ENCODE measurements around the gene MTX3.

MTX3 gene

DNA sequence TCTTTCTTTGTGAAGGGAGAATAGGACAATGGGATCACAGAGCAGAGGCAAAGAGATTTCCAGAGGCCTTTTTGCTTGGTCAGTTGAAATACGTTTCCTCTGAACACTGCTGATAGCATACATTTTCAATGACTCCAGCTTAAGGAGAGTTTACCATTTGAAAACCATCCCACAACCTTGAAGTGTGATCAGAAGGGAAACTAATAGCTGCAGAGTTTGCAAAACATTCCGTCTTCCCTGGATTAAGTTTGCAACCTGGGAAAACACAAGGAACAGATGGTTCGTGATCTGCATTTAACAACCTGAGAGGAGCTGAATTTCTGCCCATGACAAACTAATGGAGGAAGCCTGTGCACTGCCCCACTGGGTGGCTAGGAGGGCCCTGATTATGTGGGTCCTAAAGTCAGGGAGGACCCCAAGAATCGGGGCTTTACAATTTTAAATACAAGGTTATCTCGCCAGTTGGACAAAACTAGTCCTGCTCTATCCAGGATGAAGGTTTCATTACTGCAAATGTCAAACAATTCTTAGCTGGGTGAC lies 35.6 kb downstream of the MTX3 start:
- Histone ChIP-seq H3K4me3 (replicated peaks; ENCODE audit: low read depth, low read length) (no peak overlapping the region), H3K27me3 (replicated peaks; ENCODE audit: control insufficient read depth, insufficient read depth, low read length) (no peaks in the 10 kb centered on the region; the same call in none of the 2 replicates), H3K36me3 (ENCODE audit: control insufficient read depth, insufficient read depth, low read length) (no peaks in the 10 kb centered on the region)
- TF ChIP-seq, protein P1, sequence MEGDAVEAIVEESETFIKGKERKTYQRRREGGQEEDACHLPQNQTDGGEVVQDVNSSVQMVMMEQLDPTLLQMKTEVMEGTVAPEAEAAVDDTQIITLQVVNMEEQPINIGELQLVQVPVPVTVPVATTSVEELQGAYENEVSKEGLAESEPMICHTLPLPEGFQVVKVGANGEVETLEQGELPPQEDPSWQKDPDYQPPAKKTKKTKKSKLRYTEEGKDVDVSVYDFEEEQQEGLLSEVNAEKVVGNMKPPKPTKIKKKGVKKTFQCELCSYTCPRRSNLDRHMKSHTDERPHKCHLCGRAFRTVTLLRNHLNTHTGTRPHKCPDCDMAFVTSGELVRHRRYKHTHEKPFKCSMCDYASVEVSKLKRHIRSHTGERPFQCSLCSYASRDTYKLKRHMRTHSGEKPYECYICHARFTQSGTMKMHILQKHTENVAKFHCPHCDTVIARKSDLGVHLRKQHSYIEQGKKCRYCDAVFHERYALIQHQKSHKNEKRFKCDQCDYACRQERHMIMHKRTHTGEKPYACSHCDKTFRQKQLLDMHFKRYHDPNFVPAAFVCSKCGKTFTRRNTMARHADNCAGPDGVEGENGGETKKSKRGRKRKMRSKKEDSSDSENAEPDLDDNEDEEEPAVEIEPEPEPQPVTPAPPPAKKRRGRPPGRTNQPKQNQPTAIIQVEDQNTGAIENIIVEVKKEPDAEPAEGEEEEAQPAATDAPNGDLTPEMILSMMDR (IDR thresholded peaks at IDR 0.05; ENCODE audit: insufficient read depth, low read length, poor library complexity, severe bottlenecking): no peak
- DNase-seq (ENCODE audit: extremely low read depth, insufficient read length): no peak

DNA sequence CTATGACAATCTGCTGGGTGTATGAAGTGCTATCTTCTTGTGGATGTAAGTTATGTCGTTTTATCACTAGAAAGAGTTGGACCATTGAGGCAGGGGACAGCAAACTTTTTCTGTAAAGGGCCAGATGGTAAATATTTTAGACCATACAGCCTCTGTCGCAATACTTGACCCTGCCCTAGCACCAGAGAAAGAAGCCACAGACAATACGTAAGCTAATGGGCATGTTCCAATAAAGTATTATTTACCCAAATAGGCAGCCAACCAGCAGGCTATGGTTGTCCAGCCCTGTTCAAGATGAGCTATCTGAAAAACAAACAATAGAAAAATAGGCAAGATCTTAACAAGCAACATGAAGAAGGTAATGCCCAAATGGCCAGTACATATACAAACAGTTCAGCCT lies 36.4 kb downstream of the MTX3 start:
- TF ChIP-seq, protein P1 (IDR thresholded peaks at IDR 0.05; ENCODE audit: insufficient read depth, low read length, poor library complexity, severe bottlenecking): no peak
- DNase-seq (ENCODE audit: extremely low read depth, insufficient read length): no peak
- H3K27me3 ChIP-seq (replicated peaks; ENCODE audit: control insufficient read depth, insufficient read depth, low read length): no peaks in the 10 kb centered on the region; the same call in none of the 2 replicates
- H3K4me3 ChIP-seq (replicated peaks; ENCODE audit: low read depth, low read length): no peak overlapping the region
- no peaks in the 10 kb centered on the region for H3K36me3 ChIP-seq (ENCODE audit: control insufficient read depth, insufficient read depth, low read length)

DNA sequence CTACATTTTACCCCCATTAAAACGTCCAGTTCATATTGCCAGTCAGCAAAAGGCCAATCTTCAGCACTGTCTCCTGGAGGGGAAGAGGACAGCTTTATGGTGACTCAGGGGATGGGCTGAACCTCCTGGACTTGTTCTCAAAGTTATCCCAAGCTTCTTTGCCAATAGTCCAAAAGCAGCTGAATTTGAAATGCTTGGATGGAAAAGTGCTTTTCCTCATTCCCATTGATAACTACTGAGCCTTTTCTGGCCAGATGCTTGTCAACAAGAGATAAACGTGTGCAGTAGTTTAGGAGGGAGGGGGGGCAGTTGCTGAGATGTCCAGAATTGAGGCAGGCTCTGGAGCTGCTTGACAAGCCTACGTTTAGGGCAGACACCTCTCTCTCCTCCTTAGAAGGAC lies 43.5 kb downstream of the MTX3 start:
- no peak overlapping the region for H3K4me3 ChIP-seq (replicated peaks; ENCODE audit: low read depth, low read length)
- no peaks in the 10 kb centered on the region for H3K27me3 ChIP-seq (replicated peaks; ENCODE audit: control insufficient read depth, insufficient read depth, low read length)
- TF ChIP-seq, protein P1 (IDR thresholded peaks at IDR 0.05; ENCODE audit: insufficient read depth, low read length, poor library complexity, severe bottlenecking): no peak
- DNase-seq (ENCODE audit: extremely low read depth, insufficient read length): no peak
- H3K36me3 ChIP-seq (ENCODE audit: control insufficient read depth, insufficient read depth, low read length): no peaks in the 10 kb centered on the region

DNA sequence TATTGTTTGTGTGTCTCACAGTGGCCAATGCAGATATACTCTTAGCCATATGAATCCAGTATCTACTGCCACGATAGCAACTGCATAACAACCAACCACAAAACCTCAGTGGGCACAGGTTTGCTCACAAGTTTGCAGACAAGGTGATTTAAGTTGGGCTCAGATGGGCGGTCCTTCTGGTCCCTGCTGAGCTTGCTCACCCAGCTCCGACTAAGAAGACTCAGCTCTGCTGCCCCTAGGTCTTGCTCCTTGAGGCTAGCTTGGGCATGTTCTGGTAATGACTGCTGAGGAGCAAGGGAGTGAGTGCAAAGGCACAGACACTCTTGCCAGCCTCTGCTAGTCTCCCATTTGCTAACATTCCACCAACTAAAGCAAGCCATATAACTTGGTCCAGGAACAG lies 52.6 kb downstream of the MTX3 start:
- TF ChIP-seq, protein P1 (IDR thresholded peaks at IDR 0.05; ENCODE audit: insufficient read depth, low read length, poor library complexity, severe bottlenecking): no peak
- Histone ChIP-seq H3K27me3 (replicated peaks; ENCODE audit: control insufficient read depth, insufficient read depth, low read length) (no peaks in the 10 kb centered on the region), H3K4me3 (replicated peaks; ENCODE audit: low read depth, low read length) (no peak overlapping the region), H3K36me3 (ENCODE audit: control insufficient read depth, insufficient read depth, low read length) (no peaks in the 10 kb centered on the region)
- DNase-seq (ENCODE audit: extremely low read depth, insufficient read length): no peak

DNA sequence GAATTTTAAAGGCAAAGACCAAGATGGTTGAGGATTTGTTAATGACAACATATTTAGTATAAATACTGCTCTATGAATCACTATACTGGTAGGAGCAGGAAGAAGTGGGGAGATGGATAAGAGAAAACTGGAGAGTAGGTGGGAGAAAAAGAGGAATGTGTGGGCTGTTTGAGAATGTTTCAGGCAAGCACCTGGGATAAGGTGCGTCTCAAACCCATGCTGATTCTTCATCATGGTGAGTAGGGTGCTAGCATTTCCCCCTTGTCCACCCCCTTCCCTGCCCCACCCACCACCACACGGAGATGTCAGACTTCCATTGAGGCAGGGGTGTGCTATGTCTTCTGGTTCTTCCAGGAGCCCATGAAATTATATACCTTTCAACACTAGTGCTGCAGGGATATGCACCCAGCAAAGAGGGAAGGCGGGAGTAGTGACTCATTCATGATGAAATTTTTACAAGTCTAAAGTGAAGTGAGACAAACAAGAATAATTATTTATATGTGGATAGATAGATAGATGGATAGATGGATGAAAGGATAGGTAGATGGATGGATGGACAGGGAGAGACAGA lies 54.3 kb downstream of the MTX3 start:
- no peaks in the 10 kb centered on the region for H3K27me3 ChIP-seq (replicated peaks; ENCODE audit: control insufficient read depth, insufficient read depth, low read length)
- TF ChIP-seq, protein P1 (IDR thresholded peaks at IDR 0.05; ENCODE audit: insufficient read depth, low read length, poor library complexity, severe bottlenecking): no peak
- H3K4me3 ChIP-seq (replicated peaks; ENCODE audit: low read depth, low read length): no peak overlapping the region
- no peak for DNase-seq (ENCODE audit: extremely low read depth, insufficient read length)
- no peaks in the 10 kb centered on the region for H3K36me3 ChIP-seq (ENCODE audit: control insufficient read depth, insufficient read depth, low read length)
